ENCODE measurements around the gene NUDT2. TPM values are rescaled to one million over a fixed set of nuclear protein-coding genes. Genes with fewer than 3 reads are reported as not detected.

The NUDT2 gene
- polyA plus RNA-seq, 3 donors, result 26.5 to 36.2 (median 29.8) TPM

DNA sequence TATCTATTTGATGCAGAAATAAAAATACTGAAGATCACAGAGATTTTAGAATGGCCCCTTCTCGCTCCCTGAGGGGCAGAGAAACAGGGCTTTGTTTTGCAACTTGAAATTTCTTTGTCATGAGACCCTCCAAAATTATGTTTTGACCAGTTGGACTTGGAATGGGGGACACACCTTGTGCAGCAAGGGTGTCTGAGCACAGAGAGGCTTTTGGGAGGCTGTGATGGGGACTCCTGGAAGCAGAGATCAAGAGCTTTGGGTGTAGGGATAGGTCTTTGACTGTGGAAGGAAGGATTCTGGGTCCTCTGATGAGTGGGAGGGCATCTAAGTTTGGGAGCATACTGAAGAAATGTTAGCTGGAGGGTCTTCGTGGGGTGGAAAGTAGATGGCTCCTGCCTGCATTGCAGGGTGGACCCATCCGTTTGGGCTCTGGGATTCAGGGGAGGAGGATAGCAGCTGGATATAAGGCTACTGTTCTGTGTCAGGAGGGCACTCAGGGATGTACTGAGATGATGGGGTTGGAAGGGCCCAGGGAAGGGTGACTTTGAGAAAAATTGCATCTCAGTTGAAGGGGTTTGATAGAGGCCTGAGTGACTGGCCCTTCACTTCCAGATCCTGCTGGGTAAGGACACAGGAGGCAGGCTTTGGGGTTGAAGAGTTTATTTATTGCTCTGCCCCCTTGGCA is 49.1 kb downstream of the NUDT2 start:
- DNase-seq (ENCODE audit: extremely low read depth in 1 of 11, low read depth in 9 of 11, low spot score in 4 of 11), result no peak

DNA sequence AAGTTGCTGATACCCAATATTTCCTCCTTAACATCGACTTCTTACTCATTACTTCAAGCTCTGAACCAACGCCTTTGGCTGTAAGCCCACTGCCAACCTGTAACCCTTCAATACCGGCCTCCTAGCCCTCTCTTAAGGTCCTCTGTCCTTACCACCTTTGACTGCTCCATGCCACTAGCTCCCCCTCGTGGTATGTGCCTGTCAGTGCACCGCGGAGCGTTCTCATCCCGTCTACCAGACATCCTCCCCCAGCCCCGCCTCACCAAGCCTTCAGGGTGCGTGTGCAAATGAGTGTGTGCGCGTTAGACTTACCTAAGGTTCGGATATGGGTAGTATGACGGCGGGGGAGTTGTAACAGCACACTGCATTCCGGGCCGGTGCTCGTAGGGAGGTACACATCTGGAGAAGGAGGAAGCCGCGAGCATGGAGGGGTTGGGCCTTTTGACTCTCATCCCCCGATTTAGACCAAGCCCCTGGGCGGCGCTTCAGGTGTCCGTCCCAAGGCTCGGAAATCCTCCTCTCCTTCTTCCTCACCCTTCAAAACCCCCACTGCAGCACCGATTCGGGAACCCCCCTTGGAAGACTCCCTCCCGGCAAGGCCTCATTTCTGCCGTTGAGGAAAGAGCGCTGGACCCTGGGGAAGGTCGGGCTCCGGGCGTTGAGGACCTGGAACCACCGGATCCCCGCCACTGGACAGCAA is 50.1 kb downstream of the NUDT2 start:
- DNase-seq (ENCODE audit: extremely low read depth in 1 of 11, low read depth in 9 of 11, low spot score in 4 of 11), result peak in 6 of 11 donors; percentile 68 to 79 (median 72)

DNA sequence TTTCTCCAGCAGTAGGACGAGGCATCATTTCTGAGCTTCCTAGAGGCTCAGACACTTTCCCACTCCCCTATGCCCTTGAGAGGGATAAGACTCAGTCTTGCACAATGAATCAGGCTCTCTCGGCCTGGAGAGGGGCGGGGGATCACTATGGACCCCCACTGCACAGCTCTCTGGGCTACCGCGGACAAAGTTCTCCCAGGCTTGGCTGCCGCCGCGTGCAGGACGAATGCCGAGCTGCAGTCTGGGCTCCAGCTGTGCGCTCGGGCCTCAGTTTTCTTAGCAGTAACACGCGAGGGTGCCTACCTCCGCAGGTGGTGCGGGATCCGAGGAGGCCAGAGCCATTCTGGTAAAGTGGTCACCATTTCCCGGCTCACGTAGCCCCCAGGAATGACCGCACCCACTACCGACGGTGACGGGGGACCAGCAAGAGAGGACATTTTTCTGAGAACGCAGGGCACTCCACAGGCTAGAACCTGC is 50.7 kb downstream of the NUDT2 start:
- no peak for DNase-seq (ENCODE audit: extremely low read depth in 1 of 11, low read depth in 9 of 11, low spot score in 4 of 11)

DNA sequence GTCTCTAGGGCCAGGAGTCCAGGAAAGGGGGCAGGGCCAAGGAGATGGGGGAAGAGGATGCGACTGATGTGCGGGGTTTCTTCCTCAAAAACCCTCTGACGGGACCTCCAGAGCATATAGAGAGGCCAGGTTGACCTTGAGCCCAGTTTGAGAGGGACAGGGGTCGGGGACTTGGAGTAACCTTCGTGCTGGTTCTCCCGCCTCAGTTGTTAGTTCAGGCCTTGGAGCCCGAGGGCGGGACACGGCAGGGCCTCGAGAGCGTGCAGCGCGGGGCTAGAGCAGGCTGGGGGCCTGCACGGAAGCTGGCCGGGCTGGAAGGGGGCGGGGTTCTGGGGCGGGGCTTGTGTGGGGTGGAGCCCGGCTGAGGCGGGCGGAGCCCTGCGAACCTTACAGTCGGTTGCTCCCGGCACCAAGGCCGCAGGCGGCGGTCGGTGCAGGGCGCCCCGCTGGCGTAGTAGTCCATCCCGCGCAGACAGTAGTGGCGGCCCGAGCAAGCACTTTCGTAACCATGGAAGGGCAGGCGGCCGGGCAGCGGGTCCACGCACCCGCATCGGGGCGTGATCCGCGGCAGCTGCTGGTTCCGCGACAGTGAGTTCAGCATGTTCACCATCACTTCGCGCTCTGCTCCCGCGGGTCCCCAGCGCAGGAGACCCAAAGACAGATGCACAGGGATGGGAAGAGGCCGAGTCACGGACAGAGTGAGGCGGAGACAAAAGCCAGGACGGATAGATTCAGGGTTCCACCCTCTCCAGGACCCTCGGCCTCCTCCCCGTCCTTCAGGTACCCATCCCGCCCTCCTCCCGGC is 51.3 kb downstream of the NUDT2 start:
- DNase-seq (ENCODE audit: extremely low read depth in 1 of 11, low read depth in 9 of 11, low spot score in 4 of 11), result peak in 1 of 11 donors; percentile 57

DNA sequence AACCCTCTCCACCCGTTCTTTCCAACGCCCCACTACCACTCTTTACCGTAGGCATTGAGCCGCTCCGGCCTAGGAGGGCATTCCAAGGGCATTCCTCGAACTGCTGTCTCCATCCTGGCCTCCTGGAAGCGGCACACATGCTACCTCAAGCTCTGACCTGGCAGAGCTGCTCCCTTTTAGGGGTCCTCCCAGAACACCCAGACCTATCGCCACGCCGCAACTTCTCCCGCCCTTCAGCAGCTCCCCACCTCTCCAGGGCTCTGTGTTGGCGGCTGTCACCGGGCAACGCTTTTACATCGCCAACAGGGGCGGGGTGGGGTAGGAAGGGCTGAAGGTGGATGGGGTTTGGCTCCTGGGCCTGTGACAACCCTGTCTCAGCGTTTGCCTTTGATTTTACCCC is 52.0 kb downstream of the NUDT2 start:
- no peak for DNase-seq (ENCODE audit: extremely low read depth in 1 of 11, low read depth in 9 of 11, low spot score in 4 of 11)

DNA sequence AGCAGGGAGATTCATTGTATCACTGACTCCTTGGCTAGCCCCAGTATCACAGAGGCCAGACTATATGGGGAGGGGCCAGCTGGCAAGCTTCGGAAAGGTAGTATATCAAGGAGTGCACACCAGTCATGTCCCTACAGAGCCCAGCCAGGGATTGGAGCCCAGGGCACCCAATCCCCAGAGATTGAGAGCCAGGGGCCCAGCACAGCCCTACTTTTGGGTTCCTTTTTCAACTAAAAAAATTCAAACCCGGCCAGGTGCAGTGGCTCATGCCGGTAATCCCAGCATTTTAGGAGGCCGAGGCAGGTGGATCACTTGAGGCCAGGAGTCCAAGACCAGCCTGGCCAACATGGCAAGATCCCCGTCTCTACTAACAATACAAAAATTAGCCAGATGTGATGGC is 52.7 kb downstream of the NUDT2 start:
- DNase-seq (ENCODE audit: extremely low read depth in 1 of 11, low read depth in 9 of 11, low spot score in 4 of 11), result no peak

DNA sequence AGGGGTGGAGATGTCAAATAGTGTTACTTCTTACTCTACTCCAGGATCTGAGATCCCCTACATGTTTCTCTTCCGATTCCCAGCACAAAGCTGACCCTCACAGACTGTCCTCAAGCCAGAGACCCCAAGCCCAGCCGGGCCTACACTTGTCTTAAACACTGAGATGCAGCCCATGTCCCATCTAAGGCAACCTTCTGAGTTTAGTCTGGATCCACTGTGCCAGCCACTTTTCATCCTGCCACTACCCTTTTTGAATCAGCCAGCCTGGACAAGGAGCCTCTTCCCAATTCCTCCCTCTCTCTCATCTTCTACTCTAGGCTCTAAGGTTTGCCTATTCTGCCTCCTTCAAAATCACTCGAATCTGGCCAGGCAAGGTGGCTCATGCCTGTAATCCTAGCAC is 53.5 kb downstream of the NUDT2 start:
- DNase-seq (ENCODE audit: extremely low read depth in 1 of 11, low read depth in 9 of 11, low spot score in 4 of 11), result no peak

DNA sequence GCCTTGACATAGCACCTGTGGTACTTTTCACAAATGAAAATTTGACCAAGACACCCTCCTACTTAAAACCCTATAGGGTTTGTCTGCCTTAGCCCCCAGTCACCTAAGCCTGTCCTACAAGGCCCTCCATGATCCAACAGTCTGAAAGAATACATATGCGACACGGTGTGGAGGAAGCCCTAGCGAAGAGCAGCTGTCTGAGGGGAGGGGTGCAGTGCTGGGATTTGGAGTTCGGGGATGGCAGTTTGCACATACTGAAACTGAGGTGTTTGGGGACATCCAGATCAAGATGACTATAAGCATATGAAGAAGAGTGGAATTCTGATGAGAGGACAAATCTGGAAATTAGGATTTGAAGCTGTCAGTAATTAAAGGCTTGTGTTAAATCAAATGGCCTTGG is 54.5 kb downstream of the NUDT2 start:
- no peak for DNase-seq (ENCODE audit: extremely low read depth in 1 of 11, low read depth in 9 of 11, low spot score in 4 of 11)

DNA sequence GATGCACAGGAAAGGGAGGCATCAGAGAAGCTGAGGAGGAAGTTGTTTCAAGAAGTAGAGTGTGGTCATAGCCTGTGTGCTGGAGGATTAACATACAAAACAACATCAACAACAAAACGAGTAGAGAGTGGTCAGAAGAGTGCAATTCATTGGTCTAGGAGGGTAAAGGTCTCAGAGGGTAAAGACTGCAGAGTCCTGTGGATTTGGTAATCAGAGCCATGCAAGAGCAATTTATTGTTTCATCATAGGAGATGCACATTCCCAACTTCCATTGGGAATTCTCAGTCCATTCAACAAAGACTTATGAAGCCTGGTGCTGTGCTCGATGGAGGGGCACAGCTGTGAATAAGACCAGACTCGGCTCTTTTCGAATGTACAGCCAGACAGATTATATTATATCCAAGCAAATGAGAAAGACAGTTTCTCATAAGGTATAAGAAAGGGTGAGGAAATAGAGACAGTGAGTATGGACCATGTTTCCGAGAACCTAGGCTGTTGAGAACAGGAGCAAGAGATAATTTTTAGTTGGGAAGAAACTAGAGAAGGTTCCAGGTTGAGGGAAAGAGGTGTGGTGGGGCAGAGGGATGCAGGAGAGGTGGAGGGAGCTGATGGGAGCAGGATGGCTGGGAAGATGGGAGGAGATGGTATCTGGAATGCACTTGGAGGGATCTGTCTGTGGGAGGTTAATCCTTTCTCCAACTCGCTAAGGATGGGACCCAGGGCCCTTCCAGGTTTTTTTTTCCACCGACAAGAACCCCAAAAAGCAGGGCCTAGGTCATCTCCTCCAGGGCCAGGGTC is 55.2 kb downstream of the NUDT2 start:
- DNase-seq (ENCODE audit: extremely low read depth in 1 of 11, low read depth in 9 of 11, low spot score in 4 of 11), result no peak

DNA sequence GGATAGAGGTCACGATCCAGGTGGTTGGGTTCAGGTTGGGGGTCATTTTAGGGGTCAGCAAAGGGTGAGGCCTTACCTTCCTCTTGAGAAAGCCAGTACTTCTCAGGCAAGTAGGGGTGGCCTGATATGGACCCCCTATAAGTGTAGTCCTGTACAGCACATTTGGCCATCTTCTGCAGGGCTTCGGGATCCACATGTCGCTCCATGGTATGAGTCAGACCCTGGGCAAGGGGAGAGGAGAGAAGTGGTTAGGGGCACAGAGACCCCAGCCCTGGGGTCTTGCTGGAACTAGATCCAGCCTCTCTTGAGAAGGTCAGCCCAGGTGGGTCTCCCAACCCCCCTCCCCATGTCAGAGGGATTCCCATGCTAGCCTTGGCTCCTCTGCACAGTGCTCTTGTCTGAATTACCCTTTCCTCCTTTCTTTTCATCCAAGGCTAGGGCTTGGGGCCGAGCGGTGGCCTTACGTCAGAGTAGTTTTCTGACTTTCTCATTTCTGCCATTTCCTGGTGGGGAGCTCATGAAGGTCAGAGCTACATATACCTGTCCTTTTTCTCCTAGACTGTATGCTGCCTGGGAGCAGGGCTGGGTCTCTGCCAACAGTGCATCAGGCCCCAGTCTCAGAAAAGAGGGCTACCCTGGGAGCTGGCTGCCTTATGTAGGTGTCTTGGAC is 56.3 kb downstream of the NUDT2 start:
- no peak for DNase-seq (ENCODE audit: extremely low read depth in 1 of 11, low read depth in 9 of 11, low spot score in 4 of 11)

DNA sequence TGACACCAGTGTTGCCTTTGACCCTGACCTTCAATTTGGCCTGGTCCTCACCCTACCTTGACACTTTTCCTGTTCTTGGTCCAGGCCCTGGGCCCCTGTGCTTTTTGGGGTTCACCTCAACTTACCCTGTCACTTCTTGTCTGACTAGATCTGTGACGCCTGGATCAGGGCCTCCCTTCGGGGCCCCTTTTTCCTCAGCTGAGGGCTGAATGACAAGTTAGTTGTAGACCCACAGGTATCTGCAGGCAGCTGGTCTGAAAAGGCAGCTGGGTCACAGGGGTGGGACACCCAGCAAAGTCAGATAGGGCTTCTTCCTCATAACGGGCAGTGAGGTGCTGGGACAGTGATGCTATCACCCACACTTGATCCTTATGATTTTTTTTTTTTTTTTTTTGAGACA is 57.3 kb downstream of the NUDT2 start:
- DNase-seq (ENCODE audit: extremely low read depth in 1 of 11, low read depth in 9 of 11, low spot score in 4 of 11), result no peak

DNA sequence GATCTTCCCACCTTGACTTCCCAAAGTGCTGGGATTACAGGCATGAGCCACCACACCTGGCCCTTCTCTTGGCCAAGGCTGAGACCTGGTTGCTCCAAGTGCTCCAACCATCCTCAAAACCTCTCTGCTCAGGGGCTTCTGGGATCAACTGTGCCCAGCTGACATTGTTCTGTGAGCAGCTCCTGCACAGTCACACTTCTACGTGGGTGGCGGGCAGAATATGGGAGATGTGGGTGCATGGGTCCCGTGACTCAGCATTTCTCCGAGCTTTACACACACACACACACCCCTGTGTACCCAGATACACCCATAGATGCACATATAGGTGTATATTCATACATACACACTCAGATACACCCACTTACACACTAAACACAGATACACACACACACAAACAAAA is 57.9 kb downstream of the NUDT2 start:
- DNase-seq (ENCODE audit: extremely low read depth in 1 of 11, low read depth in 9 of 11, low spot score in 4 of 11), result no peak

DNA sequence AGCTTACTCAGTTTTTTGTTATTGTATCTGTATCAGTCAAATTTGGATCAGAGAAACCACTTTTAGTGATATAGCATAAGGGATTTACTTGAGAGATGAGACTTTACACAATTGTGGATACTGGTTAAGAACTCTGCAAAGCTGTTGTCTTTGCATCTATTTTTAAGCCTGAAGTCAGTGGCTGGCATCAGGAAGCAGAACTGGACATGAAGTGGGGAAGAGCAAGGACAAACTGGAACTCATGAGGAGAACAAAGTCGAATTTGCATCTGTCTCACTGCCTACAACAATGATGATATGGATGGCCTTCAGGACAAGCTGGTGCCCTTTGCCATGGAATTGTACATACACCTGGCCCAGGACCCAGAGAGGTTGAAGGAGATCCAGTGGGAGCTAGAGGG is 63.1 kb downstream of the NUDT2 start:
- no peak for DNase-seq (ENCODE audit: extremely low read depth in 1 of 11, low read depth in 9 of 11, low spot score in 4 of 11)

Other genes starting within 250 kb of the NUDT2 start
- gene DCAF12, start 202.9 kb upstream of the NUDT2 start, polyA plus RNA-seq (ENCODE audit: insufficient read length in 3 of 3), result 10 to 100 TPM; 56.2 to 67.2 (median 60.8) TPM
- 10 to 100 TPM; 51.2 to 59.1 (median 53.8) TPM for gene UBAP1, start 150.5 kb upstream of the NUDT2 start, polyA plus RNA-seq (ENCODE audit: insufficient read length in 3 of 3)
- gene KIF24, start 301 bp upstream of the NUDT2 start, polyA plus RNA-seq (ENCODE audit: insufficient read length in 3 of 3), result 1 to 10 TPM; 6.1 to 6.6 (median 6.4) TPM
- gene MYORG, start 47.3 kb downstream of the NUDT2 start, polyA plus RNA-seq (ENCODE audit: insufficient read length in 3 of 3), result 1 to 10 TPM; 8.4 to 9.9 (median 8.9) TPM
- gene FAM219A, start 129.0 kb downstream of the NUDT2 start, polyA plus RNA-seq (ENCODE audit: insufficient read length in 3 of 3), result 10 to 100 TPM; 12.0 to 16.0 (median 13.1) TPM
- 1 to 10 TPM; 1.4 to 4.0 (median 2.1) TPM for gene DNAI1, start 129.2 kb downstream of the NUDT2 start, polyA plus RNA-seq (ENCODE audit: insufficient read length in 3 of 3)
- gene ENHO, start 193.4 kb downstream of the NUDT2 start, polyA plus RNA-seq (ENCODE audit: insufficient read length in 3 of 3), result 1 to 10 TPM; 1.4 to 1.9 (median 1.7) TPM

Measured in renal cortex interstitium (tissue), 11 donors.